IPS-15b (cell line): ENCODE results near the gene CPOX.
"Not testable (repeated sequence)": the region's sequence is repeated elsewhere in the genome, so short reads cannot be mapped to it uniquely, and the experiment has no call there.

ENCODE experiments used
- H3K27me3 ChIP-seq: one replicate; pipeline ENCODE4 v1.6.1; 2013; ENCODE audit warnings: low read length; ENCODE audit not compliant: control insufficient read depth, insufficient read depth
- H3K36me3 ChIP-seq: one replicate; pipeline ENCODE4 v1.6.1; 2013; ENCODE audit warnings: low read length; ENCODE audit not compliant: control insufficient read depth, insufficient read depth
- H3K4me1 ChIP-seq: one replicate; pipeline ENCODE4 v1.6.1; 2013; ENCODE audit warnings: mild to moderate bottlenecking, low read length; ENCODE audit not compliant: control insufficient read depth, insufficient read depth
- H3K4me3 ChIP-seq: one replicate; pipeline ENCODE4 v1.5.1; 2013; ENCODE audit warnings: low read depth, low read length
- H3K9ac ChIP-seq: one replicate; pipeline ENCODE4 v1.6.1; 2013; ENCODE audit warnings: low read depth, mild to moderate bottlenecking, low read length
- H3K9me3 ChIP-seq: one replicate; pipeline ENCODE4 v1.6.1; 2013; ENCODE audit warnings: mild to moderate bottlenecking, low read length; ENCODE audit not compliant: control insufficient read depth, insufficient read depth

The CPOX gene

DNA sequence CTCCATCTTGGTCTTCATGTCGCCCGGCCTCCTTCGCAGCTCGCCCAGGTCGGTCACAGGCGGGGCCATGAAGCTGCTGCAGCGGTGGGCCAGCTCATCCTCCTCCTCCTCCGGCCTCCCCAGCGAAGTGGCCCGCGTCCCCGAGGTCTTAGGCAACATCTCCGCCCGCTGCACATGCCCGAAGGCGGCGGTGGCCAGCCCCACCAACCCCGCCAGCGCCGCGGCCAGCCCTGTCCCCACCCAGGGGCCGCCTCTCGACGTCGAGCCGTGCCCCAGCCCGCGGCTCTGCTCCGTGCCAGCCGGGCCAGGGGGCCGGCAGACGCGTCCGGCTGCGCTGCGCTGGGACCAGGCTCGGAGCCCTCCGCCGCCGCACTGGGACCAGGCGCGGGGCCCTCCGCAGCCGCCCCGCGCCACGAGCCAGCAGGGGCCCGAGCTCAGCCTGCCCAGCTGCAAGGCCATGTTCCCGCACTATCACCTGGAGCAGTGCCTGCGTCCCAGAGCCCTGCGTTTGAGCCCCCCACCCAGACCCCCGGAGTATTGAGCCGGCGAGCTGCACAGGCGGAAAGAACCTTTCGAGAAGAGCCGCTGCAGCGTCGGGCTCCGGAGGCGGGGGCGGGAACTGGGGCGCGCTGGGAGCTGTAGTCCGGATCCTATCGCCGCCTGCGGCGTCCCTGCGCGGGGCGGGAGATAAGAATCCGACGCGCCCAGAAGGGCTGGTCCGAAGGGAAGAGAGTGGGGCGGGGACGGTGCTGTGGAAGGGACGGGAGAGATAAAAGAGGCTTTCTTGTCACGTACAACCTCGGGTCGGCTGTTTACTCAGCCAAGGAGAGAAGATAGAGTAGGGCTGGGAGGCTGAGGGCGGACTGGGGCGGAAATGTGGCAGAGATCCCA is at the start of gene CPOX:
Gene CPOX (minus strand): TSS at position 566 of the 891 bp plus-strand sequence. CDS start 107 bp downstream, at position 459.
- Histone ChIP-seq H3K27me3 (no peaks in the 10 kb centered on the region), H3K4me1 (peaks cover 6% of the 10 kb centered on the region), H3K9ac (peak within 1 kb of the TSS; percentile 41), H3K4me3 (peak within 1 kb of the TSS; percentile 77), H3K9me3 (no peaks in the 10 kb centered on the region), H3K36me3 (peaks cover 16% of the 10 kb centered on the region)

DNA sequence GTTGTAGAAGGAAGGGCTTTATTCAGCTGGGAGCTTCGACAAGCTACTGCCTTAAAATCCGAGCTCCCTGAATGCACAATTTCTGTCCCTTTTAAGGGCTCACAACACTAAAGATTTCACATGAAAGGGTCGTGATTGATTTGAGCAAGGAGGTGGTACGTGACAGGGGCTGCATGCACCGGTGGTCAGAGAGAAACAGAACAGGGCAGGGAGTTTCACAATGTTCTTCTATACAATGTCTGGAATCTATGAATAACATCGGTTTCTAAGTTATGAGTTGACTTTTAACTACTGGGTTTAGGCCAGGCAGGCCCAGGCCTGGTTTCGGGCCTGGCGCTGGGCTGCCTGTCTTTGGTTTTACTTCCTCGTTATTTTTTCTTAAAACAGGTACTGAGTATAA is 49.4 kb upstream of the CPOX start:
- H3K27me3 ChIP-seq, H3K4me3 ChIP-seq, H3K9me3 ChIP-seq, H3K4me1 ChIP-seq, H3K9ac ChIP-seq, H3K36me3 ChIP-seq: not testable (repeated sequence)

DNA sequence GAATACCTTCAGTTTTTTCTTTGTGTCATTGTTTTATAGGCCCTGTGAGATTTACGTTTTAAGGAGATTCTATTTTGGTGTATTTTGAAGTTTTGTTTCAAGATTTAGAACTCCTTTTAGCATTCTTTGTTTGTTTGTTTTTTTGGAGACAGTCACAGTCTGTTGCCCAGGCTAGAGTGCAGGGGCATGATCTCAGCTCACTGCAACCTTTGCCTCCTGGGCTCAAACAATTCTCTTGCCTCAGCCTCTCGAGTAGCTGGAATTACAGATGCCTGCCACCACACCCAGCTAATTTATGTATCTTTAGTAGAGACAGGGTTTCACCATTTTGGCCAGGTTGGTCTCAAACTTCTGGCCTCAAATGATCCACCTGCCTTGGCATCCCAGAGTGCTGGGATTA is 48.3 kb upstream of the CPOX start:
- H3K4me3 ChIP-seq, H3K9ac ChIP-seq, H3K27me3 ChIP-seq, H3K9me3 ChIP-seq, H3K36me3 ChIP-seq, H3K4me1 ChIP-seq: not testable (repeated sequence)

DNA sequence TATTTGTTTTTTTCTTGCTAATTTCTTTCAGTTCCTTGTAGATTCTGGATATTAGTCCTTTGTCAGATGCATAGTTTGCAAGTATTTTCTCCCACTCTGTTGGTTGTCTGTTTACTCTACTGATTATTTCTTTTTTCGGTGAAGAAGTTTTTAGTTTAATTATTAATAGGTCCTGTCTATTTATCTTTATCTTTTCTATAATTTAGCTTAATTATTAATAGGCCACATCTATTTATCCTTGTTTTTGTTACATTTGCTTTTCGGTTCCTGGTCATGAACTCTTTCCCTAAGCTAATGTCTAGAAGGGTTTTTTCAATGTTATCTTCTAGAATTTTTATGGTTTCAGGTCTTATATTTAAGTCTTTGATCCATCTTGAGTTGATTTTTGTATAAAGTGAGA is 45.1 kb upstream of the CPOX start:
- H3K4me3 ChIP-seq, H3K36me3 ChIP-seq, H3K9me3 ChIP-seq, H3K9ac ChIP-seq, H3K27me3 ChIP-seq, H3K4me1 ChIP-seq: not testable (repeated sequence)

DNA sequence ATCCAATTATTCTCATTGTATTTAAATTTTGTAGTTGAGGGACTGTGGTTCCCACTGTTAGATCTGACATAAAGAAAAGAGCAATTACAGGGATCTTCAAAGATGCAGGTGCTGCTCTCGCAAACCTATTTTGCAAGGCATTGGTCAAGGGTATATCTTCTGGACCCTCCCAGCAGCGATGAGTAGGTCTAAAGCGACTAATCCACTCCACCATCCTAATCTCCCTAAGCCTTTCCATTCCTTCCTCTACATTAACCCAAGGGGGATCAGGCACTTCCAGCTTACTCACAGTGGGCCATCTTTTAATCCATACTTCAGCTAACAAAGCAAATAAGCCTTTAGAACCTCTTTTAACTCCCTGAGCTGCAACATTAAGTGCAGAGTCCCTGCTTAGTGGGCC is 37.0 kb upstream of the CPOX start:
- no peaks in the 10 kb centered on the region for H3K4me1 ChIP-seq

DNA sequence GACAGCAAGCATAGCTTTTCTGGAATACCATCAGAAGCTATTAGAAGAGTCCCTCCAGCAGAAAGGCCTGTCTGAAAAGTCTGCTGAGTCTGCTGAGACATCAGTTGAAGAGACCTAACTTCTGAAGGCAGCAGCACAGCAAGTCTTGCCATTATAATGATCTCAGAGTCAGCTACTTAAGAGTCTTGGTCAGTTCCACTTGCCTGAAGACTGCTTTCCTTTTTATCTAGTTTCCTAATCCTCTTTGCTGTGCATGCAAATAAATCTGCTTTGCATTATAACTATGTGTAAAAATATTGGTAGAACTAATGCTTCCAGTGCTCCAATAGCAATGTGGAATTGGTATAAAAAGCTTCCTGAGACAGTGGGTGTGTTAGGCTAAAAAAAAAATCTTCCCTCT is 34.9 kb upstream of the CPOX start:
- Histone ChIP-seq H3K4me3 (no peak overlapping the region), H3K27me3 (no peaks in the 10 kb centered on the region), H3K9me3 (no peaks in the 10 kb centered on the region), H3K36me3 (no peaks in the 10 kb centered on the region), H3K4me1 (peaks cover 8% of the 10 kb centered on the region), H3K9ac (no peak overlapping the region)

More for the DNA sequence above, 37.0 kb upstream of the CPOX start:
- no peaks in the 10 kb centered on the region for H3K27me3 ChIP-seq
- H3K9ac ChIP-seq = no peak overlapping the region
- H3K9me3 ChIP-seq = no peaks in the 10 kb centered on the region
- H3K36me3 ChIP-seq = no peaks in the 10 kb centered on the region
- H3K4me3 ChIP-seq = no peak overlapping the region

DNA sequence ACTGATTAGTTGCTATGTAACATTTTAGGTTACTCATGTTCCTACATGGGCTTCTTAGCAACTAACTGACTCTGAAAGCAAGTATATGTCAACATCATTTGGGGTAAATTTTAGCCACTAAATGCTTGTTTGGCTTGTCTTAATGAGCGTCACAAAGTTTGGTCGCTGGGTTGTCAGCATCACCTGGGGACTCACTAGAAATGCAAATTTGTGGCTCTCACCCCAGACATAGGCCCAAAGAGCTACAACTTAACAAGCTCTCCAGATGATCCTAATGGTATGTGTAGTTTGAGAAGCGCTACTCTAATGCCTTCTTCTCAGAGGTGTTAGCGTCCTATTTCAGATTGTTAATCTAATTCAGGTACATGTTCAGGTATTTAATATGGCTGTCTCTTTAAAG is 32.7 kb upstream of the CPOX start:
- Histone ChIP-seq H3K27me3 (no peaks in the 10 kb centered on the region), H3K4me3 (no peak overlapping the region), H3K9me3 (no peaks in the 10 kb centered on the region), H3K9ac (no peak overlapping the region), H3K36me3 (no peaks in the 10 kb centered on the region), H3K4me1 (peaks cover 14% of the 10 kb centered on the region)

DNA sequence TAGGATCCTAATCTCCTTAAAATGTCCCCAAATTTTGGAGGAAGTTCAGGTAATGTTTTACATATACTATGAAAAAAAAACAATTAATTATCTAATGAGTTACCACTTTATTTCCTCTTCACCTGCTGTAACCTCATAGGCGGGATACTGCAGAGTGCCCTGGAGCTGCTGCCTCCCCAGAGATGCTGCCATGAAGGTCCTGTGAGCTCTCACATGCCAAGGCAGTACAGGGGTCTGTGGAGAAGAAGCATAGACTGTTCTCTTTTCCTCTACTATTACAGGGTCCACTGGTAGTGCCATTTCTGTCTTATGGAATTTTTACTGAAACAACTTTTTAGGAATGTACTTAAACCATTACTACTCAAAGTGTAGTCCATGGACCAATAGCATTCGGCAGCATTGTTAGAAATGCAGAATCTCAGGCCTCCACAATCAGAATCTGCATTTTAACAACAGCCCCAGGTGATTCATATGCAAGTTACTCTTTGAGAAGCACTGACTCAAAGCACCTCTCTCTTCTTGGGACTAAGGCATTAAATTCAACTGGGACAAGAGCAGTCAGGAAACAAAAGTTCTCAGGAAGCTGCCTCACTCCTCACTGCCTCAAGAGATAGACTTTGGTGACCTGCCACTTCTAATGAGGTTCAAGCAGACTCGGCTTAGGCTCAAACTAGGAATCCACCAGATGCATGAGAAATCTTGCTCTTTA is 30.3 kb upstream of the CPOX start:
- no peak overlapping the region for H3K9ac ChIP-seq
- no peaks in the 10 kb centered on the region for H3K27me3 ChIP-seq
- H3K36me3 ChIP-seq = no peaks in the 10 kb centered on the region
- peaks cover 14% of the 10 kb centered on the region for H3K4me1 ChIP-seq
- no peaks in the 10 kb centered on the region for H3K9me3 ChIP-seq
- H3K4me3 ChIP-seq = no peak overlapping the region

DNA sequence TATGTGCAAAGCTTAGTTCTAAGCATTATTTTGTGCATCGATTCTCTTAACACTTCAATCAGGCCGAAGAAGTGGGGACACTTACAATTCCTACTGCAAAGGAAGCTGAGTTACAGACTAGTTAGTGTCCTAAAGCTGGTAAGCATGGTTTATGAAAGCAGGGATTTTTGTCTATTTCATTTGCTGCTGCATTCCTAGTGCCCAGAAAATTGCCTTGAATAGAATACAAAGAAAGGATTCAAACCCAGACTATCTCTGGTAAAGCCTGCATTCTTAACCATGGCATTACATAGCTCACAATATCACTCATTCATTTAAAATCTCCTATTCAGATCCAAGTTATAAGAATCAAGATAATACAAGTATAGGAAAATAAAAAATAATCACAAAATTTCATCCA is 24.4 kb upstream of the CPOX start:
- H3K9ac ChIP-seq = no peak overlapping the region

DNA sequence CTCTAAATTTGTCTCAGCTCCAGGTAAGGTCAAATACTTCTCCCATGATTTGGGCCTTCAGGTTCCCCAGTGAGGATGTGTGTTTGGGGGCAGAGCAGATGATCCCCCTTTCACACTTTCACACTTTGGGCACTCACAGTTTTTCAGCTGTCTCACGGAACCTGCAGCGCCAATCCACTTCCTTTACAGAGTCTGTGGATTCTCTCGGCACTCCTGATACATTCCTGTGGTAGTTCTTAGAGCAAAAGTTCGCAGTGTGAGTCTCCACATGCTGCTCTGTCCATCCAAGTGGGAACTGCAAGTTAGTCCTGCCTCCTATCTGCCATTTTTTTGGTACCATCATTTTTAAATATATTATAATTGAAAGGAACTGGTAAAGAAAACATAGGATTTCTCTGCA is 20.2 kb upstream of the CPOX start:
- Histone ChIP-seq H3K4me1 (no peaks in the 10 kb centered on the region), H3K9ac (no peak overlapping the region), H3K27me3 (no peaks in the 10 kb centered on the region), H3K9me3 (no peaks in the 10 kb centered on the region), H3K4me3 (no peak overlapping the region), H3K36me3 (no peaks in the 10 kb centered on the region)

More for the DNA sequence above, 24.4 kb upstream of the CPOX start:
- Histone ChIP-seq H3K4me1 (peaks cover 1% of the 10 kb centered on the region), H3K4me3 (no peak overlapping the region), H3K36me3 (no peaks in the 10 kb centered on the region), H3K27me3 (no peaks in the 10 kb centered on the region), H3K9me3 (no peaks in the 10 kb centered on the region)

DNA sequence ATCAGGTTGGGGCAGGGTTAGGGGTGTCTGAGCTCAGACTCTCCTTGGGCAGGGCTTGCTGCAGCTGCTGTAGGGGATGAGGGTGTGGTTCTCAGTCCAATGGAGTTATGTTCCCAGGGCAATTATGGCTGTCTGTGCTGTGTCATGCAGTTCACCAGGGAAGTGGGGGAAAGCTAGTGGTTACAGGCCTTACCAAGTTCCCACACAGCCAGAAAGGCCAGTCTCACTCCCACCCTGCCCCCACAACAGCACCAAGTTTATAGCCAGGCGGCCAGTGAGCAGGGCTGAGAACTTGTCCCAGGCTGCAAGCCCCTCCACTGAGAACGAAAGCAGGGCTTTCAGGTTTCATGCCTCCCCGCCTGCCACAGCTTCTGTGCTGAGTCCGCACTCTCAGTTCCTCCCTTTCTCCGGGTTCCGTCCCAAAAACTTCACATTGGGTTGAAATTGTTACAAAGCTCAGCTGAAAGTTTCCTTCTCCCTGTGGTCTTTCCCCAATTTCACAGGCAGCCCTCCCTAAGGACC is 19.6 kb upstream of the CPOX start:
- Histone ChIP-seq H3K4me1 (no peaks in the 10 kb centered on the region), H3K4me3 (no peak overlapping the region), H3K9me3 (no peaks in the 10 kb centered on the region), H3K36me3 (no peaks in the 10 kb centered on the region), H3K9ac (no peak overlapping the region), H3K27me3 (no peaks in the 10 kb centered on the region)

DNA sequence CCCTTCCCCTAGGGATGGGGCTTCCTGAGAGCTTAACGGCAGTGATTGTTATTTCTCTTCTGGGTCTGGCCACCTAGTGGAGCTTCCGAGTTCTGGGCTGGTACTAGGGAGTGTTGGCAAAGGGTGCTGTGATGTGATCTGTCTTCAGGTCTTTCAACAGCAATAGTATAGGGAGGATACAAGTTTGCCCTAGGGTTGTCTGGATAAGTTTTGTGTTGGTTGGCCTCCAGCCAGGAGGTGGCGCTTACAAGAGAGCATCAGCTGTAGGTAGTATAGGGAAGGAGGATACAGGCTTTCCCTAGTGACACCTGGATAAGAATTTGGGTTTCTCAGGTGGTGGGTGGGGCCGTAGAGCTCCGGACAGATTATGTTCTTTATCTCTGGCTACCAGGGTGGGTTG is 19.2 kb upstream of the CPOX start:
- H3K27me3 ChIP-seq = no peaks in the 10 kb centered on the region
- H3K9ac ChIP-seq = no peak overlapping the region
- no peaks in the 10 kb centered on the region for H3K9me3 ChIP-seq
- H3K4me1 ChIP-seq = no peaks in the 10 kb centered on the region
- no peak overlapping the region for H3K4me3 ChIP-seq
- H3K36me3 ChIP-seq = no peaks in the 10 kb centered on the region
